Stimulated activated naive CD8-positive, alpha-beta T cell treated with anti-CD3 and anti-CD28 coated beads, Interleukin-15, Interleukin-2, amounts not matched to agents 100 ng/mL and 50 ng/mL, for 24 hours (primary cell): Measurements from ENCODE around the gene SH3BP2.

Experiments
- H3K27ac Mint-ChIP-seq: one replicate; pipeline ENCODE4 v1.8.0; 2021; ENCODE audit warnings: mild to moderate bottlenecking, mixed read lengths
- H3K27me3 Mint-ChIP-seq: one replicate; pipeline ENCODE4 v1.8.0; 2021; ENCODE audit warnings: mixed read lengths
- H3K36me3 Mint-ChIP-seq: one replicate; pipeline ENCODE4 v1.8.0; 2021; ENCODE audit warnings: low read depth, mixed read lengths
- H3K4me1 Mint-ChIP-seq: one replicate; pipeline ENCODE4 v1.8.0; 2021; ENCODE audit warnings: low read depth, mixed read lengths
- H3K4me3 Mint-ChIP-seq: one replicate; pipeline ENCODE4 v1.8.0; 2021; ENCODE audit warnings: mild to moderate bottlenecking, mixed read lengths
- H3K9me3 Mint-ChIP-seq: one replicate; pipeline ENCODE4 v1.8.0; 2021; ENCODE audit warnings: mixed read lengths

Gene SH3BP2

DNA sequence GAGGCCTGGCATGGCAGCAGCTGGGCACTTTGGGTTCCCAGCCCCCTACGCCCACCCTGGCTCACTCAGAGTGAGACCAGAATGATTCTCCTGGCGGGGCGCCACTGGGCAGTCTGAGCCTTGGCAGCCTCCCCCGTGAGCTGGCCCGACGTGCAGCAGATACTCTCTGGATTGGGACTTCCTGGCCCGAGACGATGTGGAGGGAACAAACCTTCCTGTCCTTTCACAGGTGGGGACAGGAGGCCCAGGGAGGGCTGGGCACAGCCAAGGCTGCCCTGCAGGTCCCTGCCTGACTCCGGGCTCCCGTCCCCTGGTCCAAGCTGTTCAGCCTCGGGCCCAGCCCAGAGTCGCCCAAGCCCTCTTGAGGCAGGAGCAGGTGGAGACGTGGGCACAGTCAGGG lies 32.9 kb downstream of the SH3BP2 start:
- Mint-ChIP-seq H3K9me3 (no peaks in the 10 kb centered on the region), H3K4me3 (no peak overlapping the region), H3K4me1 (no peaks in the 10 kb centered on the region), H3K36me3 (peaks cover 40% of the 10 kb centered on the region), H3K27me3 (no peaks in the 10 kb centered on the region), H3K27ac (no peak overlapping the region)

DNA sequence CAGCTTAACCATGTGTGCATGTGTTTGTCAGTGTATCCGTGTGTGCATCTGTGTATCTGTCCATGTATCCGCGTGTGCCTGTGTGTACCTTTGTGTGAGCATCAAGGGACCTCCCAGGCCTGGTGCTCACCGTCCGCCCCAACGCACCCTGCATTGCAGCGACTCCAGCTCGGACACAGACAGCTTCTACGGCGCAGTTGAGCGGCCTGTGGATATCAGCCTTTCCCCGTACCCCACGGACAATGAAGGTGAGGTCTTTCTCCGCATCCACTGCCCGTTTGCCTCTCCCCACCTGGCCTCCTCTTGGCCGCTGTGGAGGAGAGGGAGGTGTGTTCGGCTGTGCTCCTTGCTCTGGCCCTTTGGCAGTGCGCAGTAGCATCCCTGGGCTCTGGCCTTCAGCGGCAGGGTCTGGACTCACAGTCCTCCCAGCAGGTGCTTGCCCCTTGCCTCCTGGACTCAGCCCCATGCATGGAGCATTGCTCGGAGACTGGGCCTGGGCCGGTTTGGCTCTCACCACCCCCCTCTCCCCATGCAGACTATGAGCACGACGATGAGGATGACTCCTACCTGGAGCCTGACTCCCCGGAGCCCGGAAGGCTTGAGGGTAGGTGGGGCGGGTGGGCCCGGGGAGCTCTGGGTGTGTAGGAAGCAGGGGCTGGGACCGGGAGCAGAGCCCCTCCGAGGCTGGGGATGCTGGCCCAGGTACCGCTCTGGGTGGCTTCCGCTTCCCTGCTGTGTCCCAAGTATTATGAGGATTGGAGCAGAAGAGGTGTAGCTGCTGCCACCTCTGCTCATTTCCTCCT lies 34.4 kb downstream of the SH3BP2 start:
- H3K27me3 Mint-ChIP-seq = no peaks in the 10 kb centered on the region
- peaks cover 49% of the 10 kb centered on the region for H3K36me3 Mint-ChIP-seq
- H3K9me3 Mint-ChIP-seq = no peaks in the 10 kb centered on the region
- peaks cover 4% of the 10 kb centered on the region for H3K4me1 Mint-ChIP-seq
- no peak overlapping the region for H3K27ac Mint-ChIP-seq
- H3K4me3 Mint-ChIP-seq = no peak overlapping the region

DNA sequence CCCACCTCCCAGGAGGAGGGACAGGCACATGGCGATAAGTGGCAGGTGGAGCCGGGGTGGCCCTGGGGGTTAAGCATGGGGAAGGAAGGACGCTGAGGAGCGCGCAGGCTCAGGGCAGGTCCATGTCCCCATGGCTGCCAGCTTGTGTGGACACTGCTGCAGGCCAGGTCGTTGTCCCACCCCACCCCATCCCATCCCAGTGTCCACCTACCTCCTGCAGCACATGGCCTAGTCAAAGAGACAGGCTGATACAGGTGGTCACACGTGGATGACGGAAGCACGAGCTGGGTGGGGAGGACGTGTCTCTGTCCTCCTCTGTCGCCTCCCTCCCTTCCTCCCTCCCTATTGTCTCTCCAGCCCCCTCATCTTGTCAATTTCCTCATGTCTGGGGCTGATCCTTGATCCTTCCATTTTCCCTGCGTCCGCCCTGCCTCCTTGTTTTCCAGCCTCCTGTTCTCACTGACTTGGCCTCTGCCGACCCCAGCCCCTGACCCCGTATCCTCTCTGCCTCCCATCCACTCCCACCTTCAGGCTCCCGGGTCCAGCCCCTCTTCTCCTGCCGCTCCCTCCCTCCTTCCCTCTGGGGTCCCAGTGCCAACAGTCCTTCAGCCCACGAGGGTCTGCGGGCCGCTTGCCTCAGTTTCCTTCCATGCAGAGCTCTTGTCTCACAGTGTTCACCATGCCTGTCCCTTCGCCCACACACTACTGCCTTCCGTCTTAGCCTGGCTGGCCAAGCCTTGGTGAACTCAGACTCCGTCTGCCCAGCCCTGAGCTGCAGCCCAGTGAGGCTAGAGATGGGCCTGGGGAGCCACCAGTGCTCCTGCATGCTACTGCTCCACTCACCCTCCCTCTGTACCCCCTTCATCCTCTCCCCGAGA lies 35.2 kb downstream of the SH3BP2 start:
- H3K27ac Mint-ChIP-seq = peak overlapping the region; percentile 26
- no peaks in the 10 kb centered on the region for H3K9me3 Mint-ChIP-seq
- H3K27me3 Mint-ChIP-seq = no peaks in the 10 kb centered on the region
- peaks cover 56% of the 10 kb centered on the region for H3K36me3 Mint-ChIP-seq
- H3K4me1 Mint-ChIP-seq = peaks cover 12% of the 10 kb centered on the region
- no peak overlapping the region for H3K4me3 Mint-ChIP-seq

DNA sequence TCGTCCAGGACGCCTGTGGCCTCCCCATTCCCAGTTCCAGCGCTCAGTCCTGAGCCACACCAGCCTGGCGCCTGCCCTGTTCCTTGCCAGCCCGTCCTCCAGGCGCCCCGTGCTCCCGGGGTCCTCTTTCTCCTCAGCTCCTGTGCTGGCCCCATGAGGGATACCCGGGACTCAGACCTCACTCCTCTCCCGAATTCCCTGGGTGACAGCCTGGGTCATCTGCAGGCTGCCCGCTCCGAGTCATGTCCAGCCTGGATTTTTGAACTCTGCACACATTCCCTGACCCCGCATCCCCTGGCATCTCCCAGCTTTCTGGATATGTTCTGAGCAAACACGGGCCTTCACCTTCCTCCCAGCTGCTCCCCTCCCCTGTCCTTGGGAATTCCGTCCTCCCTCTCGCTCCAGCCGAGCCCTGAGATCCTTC lies 35.9 kb downstream of the SH3BP2 start:
- Mint-ChIP-seq H3K27ac (no peak overlapping the region), H3K36me3 (peaks cover 59% of the 10 kb centered on the region), H3K4me3 (no peak overlapping the region), H3K27me3 (no peaks in the 10 kb centered on the region), H3K4me1 (peaks cover 16% of the 10 kb centered on the region), H3K9me3 (no peaks in the 10 kb centered on the region)

DNA sequence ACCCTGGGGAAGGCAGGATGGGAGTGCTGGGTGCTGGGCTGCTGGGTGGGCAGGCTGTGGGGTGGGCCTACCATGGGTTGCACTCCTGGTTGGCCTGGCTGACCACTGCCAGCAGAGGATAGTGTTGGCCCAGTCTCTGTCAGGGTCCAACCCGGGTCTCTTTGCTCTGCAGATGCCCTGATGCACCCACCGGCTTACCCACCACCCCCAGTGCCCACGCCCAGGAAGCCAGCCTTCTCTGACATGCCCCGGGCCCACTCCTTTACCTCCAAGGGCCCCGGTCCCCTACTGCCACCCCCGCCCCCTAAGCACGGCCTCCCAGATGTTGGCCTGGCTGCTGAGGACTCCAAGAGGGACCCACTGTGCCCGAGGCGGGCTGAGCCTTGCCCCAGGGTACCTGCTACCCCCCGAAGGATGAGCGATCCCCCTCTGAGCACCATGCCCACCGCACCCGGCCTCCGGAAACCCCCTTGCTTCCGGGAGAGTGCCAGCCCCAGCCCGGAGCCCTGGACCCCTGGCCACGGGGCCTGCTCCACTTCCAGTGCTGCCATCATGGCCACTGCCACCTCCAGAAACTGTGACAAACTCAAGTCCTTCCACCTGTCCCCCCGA lies 36.5 kb downstream of the SH3BP2 start:
- no peaks in the 10 kb centered on the region for H3K9me3 Mint-ChIP-seq
- H3K4me1 Mint-ChIP-seq = peaks cover 19% of the 10 kb centered on the region
- H3K4me3 Mint-ChIP-seq = no peak overlapping the region
- H3K27ac Mint-ChIP-seq = no peak overlapping the region
- H3K36me3 Mint-ChIP-seq = peaks cover 57% of the 10 kb centered on the region
- H3K27me3 Mint-ChIP-seq = no peaks in the 10 kb centered on the region

DNA sequence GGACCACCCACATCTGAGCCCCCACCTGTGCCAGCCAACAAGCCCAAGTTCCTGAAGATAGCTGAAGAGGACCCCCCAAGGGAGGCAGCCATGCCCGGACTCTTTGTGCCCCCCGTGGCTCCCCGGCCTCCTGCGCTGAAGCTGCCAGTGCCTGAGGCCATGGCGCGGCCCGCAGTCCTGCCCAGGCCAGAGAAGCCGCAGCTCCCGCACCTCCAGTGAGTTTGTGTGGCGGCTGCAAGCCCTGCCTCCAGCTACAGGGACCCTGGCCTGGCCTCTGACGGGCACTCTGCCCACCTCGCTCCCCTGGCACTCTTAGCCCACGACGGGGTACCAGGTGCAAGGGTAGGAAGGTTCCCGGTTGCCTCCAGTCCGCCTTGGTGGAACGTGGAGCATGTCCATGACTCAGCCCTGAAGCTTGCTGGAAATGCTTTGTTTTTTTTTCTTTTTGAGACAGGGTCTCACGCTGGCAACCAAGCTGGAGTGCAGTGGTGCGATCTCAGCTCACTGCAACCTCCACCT lies 37.1 kb downstream of the SH3BP2 start:
- Mint-ChIP-seq H3K9me3 (no peaks in the 10 kb centered on the region), H3K27ac (no peak overlapping the region), H3K4me1 (peaks cover 25% of the 10 kb centered on the region), H3K36me3 (peaks cover 54% of the 10 kb centered on the region), H3K27me3 (no peaks in the 10 kb centered on the region), H3K4me3 (no peak overlapping the region)

DNA sequence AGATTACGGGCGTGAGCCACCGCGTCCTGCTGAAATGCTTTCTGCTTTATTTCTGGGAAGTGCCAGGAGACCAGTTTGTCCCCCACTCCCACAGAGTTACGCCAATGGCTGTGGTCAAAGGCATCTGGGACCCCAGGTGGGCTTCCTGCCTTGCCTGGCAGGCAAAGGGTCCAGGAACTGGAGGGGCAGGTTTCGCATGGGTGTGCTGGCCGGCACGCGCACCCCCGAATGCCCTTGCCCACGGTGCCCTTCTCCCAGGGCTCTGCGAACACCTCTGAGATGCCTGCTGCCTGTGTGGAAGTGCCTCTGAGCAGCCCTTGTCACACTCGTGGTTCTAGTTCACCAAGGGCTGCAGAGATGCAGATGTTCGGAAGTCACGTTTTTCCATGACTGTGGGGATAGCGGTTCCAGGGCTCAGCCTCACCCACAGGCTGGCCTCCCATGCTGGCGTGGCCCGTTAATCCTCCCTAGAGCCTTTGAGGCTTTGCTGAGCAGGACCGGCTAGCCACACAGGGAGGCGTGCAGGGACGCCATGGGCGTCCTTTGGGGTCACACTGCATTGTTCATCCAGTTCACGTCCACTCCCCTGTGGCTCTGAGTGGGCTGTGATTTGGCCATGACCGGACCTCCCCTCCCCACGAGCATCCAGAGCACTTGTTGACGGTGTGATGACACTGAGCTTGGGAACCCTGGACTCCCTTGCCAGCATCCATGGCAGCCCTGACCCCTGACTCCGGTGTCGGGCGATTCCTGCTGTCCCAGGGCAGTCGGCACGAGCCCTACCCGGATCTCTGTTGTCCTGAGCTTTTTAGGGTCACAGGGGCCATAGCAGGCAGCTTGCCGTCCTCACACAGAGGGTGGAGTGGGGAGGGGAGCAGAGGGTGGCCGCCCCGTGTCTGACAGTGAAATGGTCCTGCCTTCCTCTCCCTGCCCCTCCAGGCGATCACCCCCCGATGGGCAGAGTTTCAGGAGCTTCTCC lies 38.0 kb downstream of the SH3BP2 start:
- H3K4me1 Mint-ChIP-seq = peaks cover 34% of the 10 kb centered on the region
- no peaks in the 10 kb centered on the region for H3K27me3 Mint-ChIP-seq
- H3K9me3 Mint-ChIP-seq = no peaks in the 10 kb centered on the region
- H3K36me3 Mint-ChIP-seq = peaks cover 44% of the 10 kb centered on the region
- no peak overlapping the region for H3K4me3 Mint-ChIP-seq
- H3K27ac Mint-ChIP-seq = no peak overlapping the region

DNA sequence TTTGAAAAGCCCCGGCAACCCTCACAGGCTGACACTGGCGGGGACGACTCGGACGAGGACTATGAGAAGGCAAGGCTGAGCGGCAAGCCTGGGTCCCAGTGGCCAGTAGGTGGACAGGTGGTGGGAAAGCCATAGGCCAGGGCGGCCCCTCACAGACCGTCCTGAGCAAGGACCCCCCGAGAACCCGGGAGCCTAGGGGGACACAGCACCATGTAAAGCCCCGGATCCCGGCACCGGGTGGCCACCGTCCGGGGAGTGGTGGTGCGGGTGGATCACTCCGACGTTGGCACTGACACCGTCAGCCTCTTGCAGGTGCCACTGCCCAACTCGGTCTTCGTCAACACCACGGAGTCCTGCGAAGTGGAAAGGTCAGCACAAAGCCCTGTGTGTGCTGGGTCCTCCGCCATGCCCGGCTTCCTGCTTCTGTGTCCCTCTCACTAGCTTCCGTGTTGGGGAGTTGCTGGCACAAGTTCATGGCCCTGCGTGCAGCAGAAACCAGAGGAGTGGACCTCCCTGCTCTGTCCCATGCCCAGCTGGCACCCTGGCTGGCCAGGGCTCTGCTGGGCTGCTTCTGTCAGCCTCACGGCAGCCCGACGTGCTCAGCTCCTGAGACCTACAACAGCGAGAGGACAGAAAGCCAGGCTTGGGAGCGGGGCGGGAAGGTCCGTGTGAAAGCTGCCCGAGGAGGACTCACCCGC lies 38.9 kb downstream of the SH3BP2 start:
- H3K4me1 Mint-ChIP-seq = peaks cover 43% of the 10 kb centered on the region
- no peak overlapping the region for H3K4me3 Mint-ChIP-seq
- H3K27ac Mint-ChIP-seq = no peak overlapping the region
- H3K9me3 Mint-ChIP-seq = no peaks in the 10 kb centered on the region
- no peaks in the 10 kb centered on the region for H3K27me3 Mint-ChIP-seq
- H3K36me3 Mint-ChIP-seq = peaks cover 36% of the 10 kb centered on the region

DNA sequence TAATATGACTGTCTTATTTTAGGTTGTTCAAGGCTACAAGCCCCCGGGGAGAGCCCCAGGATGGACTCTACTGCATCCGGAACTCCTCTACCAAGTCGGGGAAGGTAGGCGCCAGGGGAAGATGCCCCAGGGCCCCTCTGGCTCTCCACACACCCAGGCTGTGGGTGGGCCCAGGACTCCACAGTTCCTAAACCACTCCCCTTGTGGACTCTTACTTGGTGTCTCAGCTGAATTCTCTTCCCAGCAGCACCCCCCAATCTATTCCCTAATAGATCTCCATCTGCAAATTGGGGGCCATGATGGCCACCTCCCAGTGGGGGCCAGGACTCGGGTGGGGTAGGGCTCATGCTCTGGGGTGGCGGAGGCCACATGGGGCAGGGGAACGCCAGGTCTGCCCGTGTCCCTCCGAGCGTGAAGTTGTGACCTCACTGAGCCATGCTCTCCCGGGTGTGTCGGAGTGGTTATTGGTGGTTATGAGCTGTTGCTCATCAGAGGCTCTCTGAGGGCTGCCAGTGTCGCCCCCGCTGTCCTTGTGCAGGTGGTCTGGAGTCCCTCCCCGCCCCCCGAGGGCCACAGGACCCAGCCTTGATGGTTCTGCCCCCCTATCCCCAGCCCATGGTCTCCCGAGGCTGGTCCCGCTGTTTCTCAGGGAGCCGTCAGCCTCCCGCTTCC lies 39.6 kb downstream of the SH3BP2 start:
- Mint-ChIP-seq H3K4me1 (peaks cover 50% of the 10 kb centered on the region), H3K36me3 (peaks cover 33% of the 10 kb centered on the region), H3K27ac (no peak overlapping the region), H3K4me3 (no peak overlapping the region), H3K27me3 (no peaks in the 10 kb centered on the region), H3K9me3 (no peaks in the 10 kb centered on the region)

DNA sequence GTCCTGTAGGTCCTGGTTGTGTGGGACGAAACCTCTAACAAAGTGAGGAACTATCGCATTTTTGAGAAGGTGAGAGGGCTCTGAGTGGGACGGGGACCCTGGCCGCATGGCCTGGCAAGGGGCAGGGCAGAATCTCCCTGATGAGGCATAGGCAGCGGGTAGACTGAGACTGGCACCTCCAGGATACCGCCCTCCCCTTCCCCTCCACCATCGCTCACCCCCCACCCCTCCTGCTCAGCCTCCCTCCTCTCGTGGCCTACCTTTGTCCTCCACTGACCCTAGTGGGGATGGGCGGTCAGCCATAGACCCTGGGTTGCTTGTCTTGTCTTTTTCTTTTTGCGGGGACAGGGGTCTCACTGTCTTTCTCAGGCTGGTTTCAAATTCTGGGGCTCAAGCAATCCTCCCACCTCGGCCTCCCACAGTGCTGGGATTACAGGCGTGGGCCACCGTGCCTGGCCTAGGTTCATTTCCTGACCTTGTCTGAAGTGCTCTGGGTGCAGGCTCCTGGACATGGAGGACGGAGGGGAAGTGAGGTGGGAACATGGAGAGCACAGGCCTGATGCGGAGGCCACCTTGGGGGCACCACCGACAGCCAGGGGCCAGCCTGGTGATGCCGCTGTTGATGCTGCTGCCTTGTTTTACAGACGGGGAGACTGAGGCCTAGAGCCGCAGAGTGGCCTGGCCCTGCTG lies 40.2 kb downstream of the SH3BP2 start:
- Mint-ChIP-seq H3K4me1 (peaks cover 56% of the 10 kb centered on the region), H3K27me3 (no peaks in the 10 kb centered on the region), H3K27ac (no peak overlapping the region), H3K36me3 (peaks cover 31% of the 10 kb centered on the region), H3K9me3 (no peaks in the 10 kb centered on the region), H3K4me3 (no peak overlapping the region)

DNA sequence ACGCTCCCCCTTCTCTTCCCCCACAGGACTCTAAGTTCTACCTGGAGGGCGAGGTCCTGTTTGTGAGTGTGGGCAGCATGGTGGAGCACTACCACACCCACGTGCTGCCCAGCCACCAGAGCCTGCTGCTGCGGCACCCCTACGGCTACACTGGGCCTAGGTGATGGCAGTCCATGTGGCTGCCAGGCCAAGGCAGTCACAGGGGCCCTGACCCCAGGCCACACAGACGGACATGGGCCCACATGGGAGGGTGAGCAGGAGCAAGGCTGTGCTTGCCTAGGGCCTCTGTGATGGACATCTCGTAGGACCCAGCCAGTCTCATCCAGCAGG lies 40.8 kb downstream of the SH3BP2 start:
- Mint-ChIP-seq H3K27ac (no peak overlapping the region), H3K36me3 (peaks cover 27% of the 10 kb centered on the region), H3K4me3 (no peak overlapping the region), H3K9me3 (no peaks in the 10 kb centered on the region), H3K27me3 (no peaks in the 10 kb centered on the region), H3K4me1 (peaks cover 62% of the 10 kb centered on the region)

DNA sequence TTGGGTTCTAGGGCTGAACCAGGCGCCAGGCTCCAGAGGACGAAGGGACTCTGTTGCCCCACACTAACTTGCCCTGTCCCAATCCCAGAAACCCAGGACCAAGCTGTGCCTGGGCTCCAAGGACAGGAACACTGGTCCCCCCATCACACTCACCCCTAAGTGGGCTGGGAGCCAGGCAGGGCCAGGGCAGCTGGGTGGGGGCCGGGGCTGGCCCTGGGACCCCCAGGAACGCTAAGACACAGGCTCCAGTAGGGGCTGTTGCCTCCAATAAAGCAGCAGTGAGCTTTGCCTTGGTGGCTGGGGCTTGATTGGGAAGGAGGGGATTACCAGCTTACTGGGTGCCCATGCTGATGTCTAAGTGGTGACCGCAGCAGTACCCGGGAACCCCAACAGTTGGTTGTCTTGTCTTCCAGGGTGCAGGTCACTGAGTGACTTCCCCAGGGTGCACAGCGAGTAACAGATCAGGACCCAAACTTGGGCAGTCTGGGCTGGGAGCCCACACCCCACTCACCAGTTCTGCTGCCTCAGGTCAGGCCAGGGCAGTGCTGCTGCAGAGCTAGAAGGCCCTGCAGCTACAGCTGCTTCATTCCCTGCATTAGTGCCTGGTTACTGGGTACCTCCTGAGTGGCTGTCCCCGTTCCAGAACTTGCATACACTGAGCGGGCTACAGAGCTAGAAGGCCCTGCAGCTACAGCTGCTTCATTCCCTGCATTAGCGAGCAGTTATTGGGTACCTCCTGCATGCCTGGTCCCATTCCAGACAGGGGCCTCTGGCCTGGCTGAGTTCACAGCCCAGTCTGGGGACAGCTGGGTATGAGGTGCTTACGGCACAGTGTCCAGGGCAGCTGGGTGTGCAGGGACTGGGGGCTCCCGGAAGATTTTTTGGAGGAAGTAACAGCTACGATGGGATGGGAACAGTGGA lies 41.4 kb downstream of the SH3BP2 start:
- no peak overlapping the region for H3K27ac Mint-ChIP-seq
- no peaks in the 10 kb centered on the region for H3K27me3 Mint-ChIP-seq
- H3K9me3 Mint-ChIP-seq = no peaks in the 10 kb centered on the region
- H3K4me1 Mint-ChIP-seq = peaks cover 68% of the 10 kb centered on the region
- H3K36me3 Mint-ChIP-seq = peaks cover 22% of the 10 kb centered on the region
- no peak overlapping the region for H3K4me3 Mint-ChIP-seq
